HEK293 (cell line): ENCODE results near the gene DMKN.
A peak's percentile ranks its signal among the peaks of the same experiment; 100 is the strongest.

Source experiments
- CTCF ChIA-PET: fragments of 350-600 bp; formaldehyde crosslinking; extraction: SDS; loops from one replicate; lab custom pipeline; 2021; ENCODE audit warnings: antibody characterized with exemption; lab: Yijun Ruan, JAX
- POLR2A ChIA-PET: fragments of 300-600 bp; formaldehyde crosslinking; extraction: SDS; loops from one replicate; lab custom pipeline; 2020; ENCODE audit warnings: antibody characterized with exemption, inconsistent platforms; lab: Yijun Ruan, JAX
- H3K27ac ChIP-seq: fragments of 200-500 bp; sonication (Bioruptor generic); 2 replicates; pipeline ENCODE4 v1.5.1; 2014; ENCODE audit warnings: low read depth, low read length, control low read depth, inconsistent platforms; ENCODE audit errors: extremely low read depth
- H3K36me3 ChIP-seq, 2 experiments: fragments of 200-500 bp in 1 of 2; sonication (Bioruptor generic) in 1 of 2; 1 replicate in 1 of 2; 2 replicates in 1 of 2; pipeline ENCODE4 v1.5.1; 2014 to 2017; ENCODE audit warnings: inconsistent platforms in 2 of 2, low read length in 2 of 2; ENCODE audit not compliant: control insufficient read depth in 2 of 2, insufficient read depth in 1 of 2
- H3K4me1 ChIP-seq: fragments of 200-500 bp; sonication (Bioruptor generic); 2 replicates; pipeline ENCODE4 v1.5.1; 2014; ENCODE audit warnings: mild to moderate bottlenecking, low read length, inconsistent platforms; ENCODE audit not compliant: control insufficient read depth, insufficient read depth
- H3K4me3 ChIP-seq: 2 replicates; pipeline ENCODE4 v1.5.1; 2011; ENCODE audit warnings: low read depth, mild to moderate bottlenecking, control low read depth, low read length, moderate library complexity
- H3K9me3 ChIP-seq: fragments of 200-500 bp; sonication (Bioruptor generic); 2 replicates; pipeline ENCODE4 v1.5.1; 2014; ENCODE audit warnings: low read depth, low read length, inconsistent platforms; ENCODE audit not compliant: control insufficient read depth, insufficient read depth
- KLF8 ChIP-seq: fragments of 450-650 bp; formaldehyde crosslinking; IDR thresholded peaks from 2 replicates; pipeline ENCODE4 v1.5.1; 2016; ENCODE audit warnings: missing biosample characterization, missing genetic modification characterization
- REPIN1 ChIP-seq: fragments of 450-650 bp; formaldehyde crosslinking; IDR thresholded peaks from 2 replicates; pipeline ENCODE4 v1.5.1; 2017; ENCODE audit warnings: missing biosample characterization, missing genetic modification characterization, low read depth
- ZBTB8A ChIP-seq: fragments of 450-650 bp; formaldehyde crosslinking; IDR thresholded peaks from 2 replicates; pipeline ENCODE4 v1.5.1; 2016; ENCODE audit warnings: missing biosample characterization, missing genetic modification characterization
- ZNF155 ChIP-seq: fragments of 450-650 bp; formaldehyde crosslinking; IDR thresholded peaks from 2 replicates; pipeline ENCODE4 v1.5.1; 2016; ENCODE audit warnings: missing biosample characterization, missing genetic modification characterization
- ZNF175 ChIP-seq: fragments of 450-650 bp; formaldehyde crosslinking; IDR thresholded peaks from 2 replicates; pipeline ENCODE4 v1.5.1; 2016; ENCODE audit warnings: missing biosample characterization, missing genetic modification characterization
- ZNF221 ChIP-seq: fragments of 450-650 bp; formaldehyde crosslinking; IDR thresholded peaks from 2 replicates; pipeline ENCODE4 v1.5.1; 2017; ENCODE audit warnings: missing biosample characterization, missing genetic modification characterization, borderline replicate concordance
- ZNF335 ChIP-seq: fragments of 450-650 bp; formaldehyde crosslinking; conservative IDR thresholded peaks from 2 replicates; pipeline ENCODE4 v1.5.1; 2016; ENCODE audit warnings: missing biosample characterization, missing genetic modification characterization
- ZNF341 ChIP-seq: fragments of 450-650 bp; formaldehyde crosslinking; IDR thresholded peaks from 2 replicates; pipeline ENCODE4; 2016; ENCODE audit warnings: low read depth, missing biosample characterization, missing genetic modification characterization
- ZNF473 ChIP-seq: fragments of 450-650 bp; formaldehyde crosslinking; IDR thresholded peaks from 2 replicates; pipeline ENCODE4 v1.5.1; 2017; ENCODE audit warnings: missing biosample characterization, missing genetic modification characterization
- ZNF501 ChIP-seq: fragments of 450-650 bp; formaldehyde crosslinking; IDR thresholded peaks from 2 replicates; pipeline ENCODE4 v1.5.1; 2016; ENCODE audit warnings: missing biosample characterization, missing genetic modification characterization
- ZNF561 ChIP-seq: fragments of 450-650 bp; IDR thresholded peaks from 2 replicates; pipeline ENCODE4 v1.5.1; 2018; ENCODE audit warnings: missing biosample characterization, missing genetic modification characterization, borderline replicate concordance
- ZNF621 ChIP-seq: fragments of 450-650 bp; formaldehyde crosslinking; IDR thresholded peaks from 2 replicates; pipeline ENCODE4 v1.5.1; 2017; ENCODE audit warnings: missing biosample characterization, missing genetic modification characterization
- ZNF654 ChIP-seq: fragments of 450-650 bp; formaldehyde crosslinking; IDR thresholded peaks from 2 replicates; pipeline ENCODE4 v1.5.1; 2016; ENCODE audit warnings: low read depth, missing biosample characterization, missing genetic modification characterization
- ZNF677 ChIP-seq: fragments of 450-650 bp; IDR thresholded peaks from 2 replicates; pipeline ENCODE4 v1.5.0; 2018; ENCODE audit warnings: missing biosample characterization, mild to moderate bottlenecking, missing genetic modification characterization, moderate library complexity
- TF ChIP-seq, protein P1 (sequence below): fragments of 450-650 bp; formaldehyde crosslinking; IDR thresholded peaks from 2 replicates; pipeline ENCODE4 v1.5.0; 2017; ENCODE audit warnings: missing biosample characterization, missing genetic modification characterization, borderline replicate concordance
- TF ChIP-seq, protein P2 (sequence below): fragments of 450-650 bp; formaldehyde crosslinking; IDR thresholded peaks from 2 replicates; pipeline ENCODE4 v1.5.1; 2016; ENCODE audit warnings: missing biosample characterization, missing genetic modification characterization
- TF ChIP-seq, protein P3 (sequence below): fragments of 450-650 bp; formaldehyde crosslinking; IDR thresholded peaks from 2 replicates; pipeline ENCODE4 v1.5.1; 2016; ENCODE audit warnings: missing biosample characterization, missing genetic modification characterization
- TF ChIP-seq, protein P4 (sequence below): fragments of 450-650 bp; formaldehyde crosslinking; IDR thresholded peaks from 2 replicates; pipeline ENCODE4 v1.5.1; 2017; ENCODE audit warnings: missing biosample characterization, missing genetic modification characterization
- TF ChIP-seq, protein P5 (sequence below): fragments of 450-650 bp; formaldehyde crosslinking; IDR thresholded peaks from 2 replicates; pipeline ENCODE4 v1.5.1; 2016; ENCODE audit warnings: missing biosample characterization, missing genetic modification characterization

DMKN gene

DNA sequence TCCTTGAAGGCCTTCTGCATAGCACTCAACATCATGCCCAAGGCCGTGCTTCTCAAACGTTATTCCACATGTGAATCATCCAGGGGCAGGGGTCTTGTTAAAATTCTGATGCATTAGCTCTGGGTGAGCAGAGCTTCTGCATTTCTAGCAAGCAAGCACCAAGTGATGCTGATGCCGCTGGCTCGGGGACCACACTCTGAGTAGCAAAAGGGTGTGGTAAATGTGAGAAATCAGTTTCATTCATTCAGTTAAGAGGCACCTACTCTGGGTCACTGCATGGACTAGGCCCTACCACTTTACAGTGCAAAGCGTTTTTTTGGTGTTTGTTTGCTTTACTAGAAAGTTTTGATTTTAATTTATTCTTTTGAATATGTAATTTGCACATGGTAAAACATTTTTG is 30.4 kb downstream of the DMKN start:
- Histone ChIP-seq H3K27ac (no peak overlapping the region), H3K4me3 (no peak overlapping the region), H3K36me3 (no peaks in the 10 kb centered on the region; a peak in 1 of 3 replicates), H3K9me3 (peaks cover 3% of the 10 kb centered on the region; the same call in 1 of the 2 replicates)
- POLR2A ChIA-PET: no interaction called here
- TF ChIP-seq ZNF221 (tag by site-specific recombination) (no peak), ZNF473 (tag by site-specific recombination) (no peak), REPIN1 (no peak), ZNF335 (tag by site-specific recombination) (no peak), ZNF677 (tag by site-specific recombination) (no peak), ZNF621 (no peak), ZNF155 (no peak), ZBTB8A (no peak), ZNF561 (tag by site-specific recombination) (no peak)
- TF ChIP-seq, protein P1, sequence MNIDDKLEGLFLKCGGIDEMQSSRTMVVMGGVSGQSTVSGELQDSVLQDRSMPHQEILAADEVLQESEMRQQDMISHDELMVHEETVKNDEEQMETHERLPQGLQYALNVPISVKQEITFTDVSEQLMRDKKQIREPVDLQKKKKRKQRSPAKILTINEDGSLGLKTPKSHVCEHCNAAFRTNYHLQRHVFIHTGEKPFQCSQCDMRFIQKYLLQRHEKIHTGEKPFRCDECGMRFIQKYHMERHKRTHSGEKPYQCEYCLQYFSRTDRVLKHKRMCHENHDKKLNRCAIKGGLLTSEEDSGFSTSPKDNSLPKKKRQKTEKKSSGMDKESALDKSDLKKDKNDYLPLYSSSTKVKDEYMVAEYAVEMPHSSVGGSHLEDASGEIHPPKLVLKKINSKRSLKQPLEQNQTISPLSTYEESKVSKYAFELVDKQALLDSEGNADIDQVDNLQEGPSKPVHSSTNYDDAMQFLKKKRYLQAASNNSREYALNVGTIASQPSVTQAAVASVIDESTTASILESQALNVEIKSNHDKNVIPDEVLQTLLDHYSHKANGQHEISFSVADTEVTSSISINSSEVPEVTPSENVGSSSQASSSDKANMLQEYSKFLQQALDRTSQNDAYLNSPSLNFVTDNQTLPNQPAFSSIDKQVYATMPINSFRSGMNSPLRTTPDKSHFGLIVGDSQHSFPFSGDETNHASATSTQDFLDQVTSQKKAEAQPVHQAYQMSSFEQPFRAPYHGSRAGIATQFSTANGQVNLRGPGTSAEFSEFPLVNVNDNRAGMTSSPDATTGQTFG (tag by site-specific recombination): no peak
- TF ChIP-seq, protein P2, sequence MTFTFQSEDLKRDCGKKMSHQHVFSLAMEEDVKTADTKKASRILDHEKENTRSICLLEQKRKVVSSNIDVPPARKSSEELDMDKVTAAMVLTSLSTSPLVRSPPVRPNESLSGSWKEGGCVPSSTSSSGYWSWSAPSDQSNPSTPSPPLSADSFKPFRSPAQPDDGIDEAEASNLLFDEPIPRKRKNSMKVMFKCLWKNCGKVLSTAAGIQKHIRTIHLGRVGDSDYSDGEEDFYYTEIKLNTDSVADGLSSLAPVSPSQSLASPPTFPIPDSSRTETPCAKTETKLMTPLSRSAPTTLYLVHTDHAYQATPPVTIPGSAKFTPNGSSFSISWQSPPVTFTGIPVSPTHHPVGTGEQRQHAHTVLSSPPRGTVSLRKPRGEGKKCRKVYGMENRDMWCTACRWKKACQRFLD (tag by site-specific recombination): no peak
- TF ChIP-seq, protein P3, sequence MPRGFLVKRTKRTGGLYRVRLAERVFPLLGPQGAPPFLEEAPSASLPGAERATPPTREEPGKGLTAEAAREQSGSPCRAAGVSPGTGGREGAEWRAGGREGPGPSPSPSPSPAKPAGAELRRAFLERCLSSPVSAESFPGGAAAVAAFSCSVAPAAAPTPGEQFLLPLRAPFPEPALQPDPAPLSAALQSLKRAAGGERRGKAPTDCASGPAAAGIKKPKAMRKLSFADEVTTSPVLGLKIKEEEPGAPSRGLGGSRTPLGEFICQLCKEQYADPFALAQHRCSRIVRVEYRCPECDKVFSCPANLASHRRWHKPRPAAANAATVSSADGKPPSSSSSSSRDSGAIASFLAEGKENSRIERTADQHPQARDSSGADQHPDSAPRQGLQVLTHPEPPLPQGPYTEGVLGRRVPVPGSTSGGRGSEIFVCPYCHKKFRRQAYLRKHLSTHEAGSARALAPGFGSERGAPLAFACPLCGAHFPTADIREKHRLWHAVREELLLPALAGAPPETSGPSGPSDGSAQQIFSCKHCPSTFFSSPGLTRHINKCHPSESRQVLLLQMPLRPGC (tag by site-specific recombination): no peak
- TF ChIP-seq, protein P4, sequence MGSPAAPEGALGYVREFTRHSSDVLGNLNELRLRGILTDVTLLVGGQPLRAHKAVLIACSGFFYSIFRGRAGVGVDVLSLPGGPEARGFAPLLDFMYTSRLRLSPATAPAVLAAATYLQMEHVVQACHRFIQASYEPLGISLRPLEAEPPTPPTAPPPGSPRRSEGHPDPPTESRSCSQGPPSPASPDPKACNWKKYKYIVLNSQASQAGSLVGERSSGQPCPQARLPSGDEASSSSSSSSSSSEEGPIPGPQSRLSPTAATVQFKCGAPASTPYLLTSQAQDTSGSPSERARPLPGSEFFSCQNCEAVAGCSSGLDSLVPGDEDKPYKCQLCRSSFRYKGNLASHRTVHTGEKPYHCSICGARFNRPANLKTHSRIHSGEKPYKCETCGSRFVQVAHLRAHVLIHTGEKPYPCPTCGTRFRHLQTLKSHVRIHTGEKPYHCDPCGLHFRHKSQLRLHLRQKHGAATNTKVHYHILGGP (tag by site-specific recombination): no peak
- TF ChIP-seq, protein P5, sequence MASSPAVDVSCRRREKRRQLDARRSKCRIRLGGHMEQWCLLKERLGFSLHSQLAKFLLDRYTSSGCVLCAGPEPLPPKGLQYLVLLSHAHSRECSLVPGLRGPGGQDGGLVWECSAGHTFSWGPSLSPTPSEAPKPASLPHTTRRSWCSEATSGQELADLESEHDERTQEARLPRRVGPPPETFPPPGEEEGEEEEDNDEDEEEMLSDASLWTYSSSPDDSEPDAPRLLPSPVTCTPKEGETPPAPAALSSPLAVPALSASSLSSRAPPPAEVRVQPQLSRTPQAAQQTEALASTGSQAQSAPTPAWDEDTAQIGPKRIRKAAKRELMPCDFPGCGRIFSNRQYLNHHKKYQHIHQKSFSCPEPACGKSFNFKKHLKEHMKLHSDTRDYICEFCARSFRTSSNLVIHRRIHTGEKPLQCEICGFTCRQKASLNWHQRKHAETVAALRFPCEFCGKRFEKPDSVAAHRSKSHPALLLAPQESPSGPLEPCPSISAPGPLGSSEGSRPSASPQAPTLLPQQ (tag by site-specific recombination): no peak
- TF ChIP-seq, all 188 proteins: peak for 0
- CTCF ChIA-PET: interaction anchor here (1.1 kb wide), 1 partner anchor 12 kb away, joined by 6 read pairs; no protein-coding TSS in a partner anchor
- H3K4me1 ChIP-seq: peaks cover 20% of the 10 kb centered on the region

DNA sequence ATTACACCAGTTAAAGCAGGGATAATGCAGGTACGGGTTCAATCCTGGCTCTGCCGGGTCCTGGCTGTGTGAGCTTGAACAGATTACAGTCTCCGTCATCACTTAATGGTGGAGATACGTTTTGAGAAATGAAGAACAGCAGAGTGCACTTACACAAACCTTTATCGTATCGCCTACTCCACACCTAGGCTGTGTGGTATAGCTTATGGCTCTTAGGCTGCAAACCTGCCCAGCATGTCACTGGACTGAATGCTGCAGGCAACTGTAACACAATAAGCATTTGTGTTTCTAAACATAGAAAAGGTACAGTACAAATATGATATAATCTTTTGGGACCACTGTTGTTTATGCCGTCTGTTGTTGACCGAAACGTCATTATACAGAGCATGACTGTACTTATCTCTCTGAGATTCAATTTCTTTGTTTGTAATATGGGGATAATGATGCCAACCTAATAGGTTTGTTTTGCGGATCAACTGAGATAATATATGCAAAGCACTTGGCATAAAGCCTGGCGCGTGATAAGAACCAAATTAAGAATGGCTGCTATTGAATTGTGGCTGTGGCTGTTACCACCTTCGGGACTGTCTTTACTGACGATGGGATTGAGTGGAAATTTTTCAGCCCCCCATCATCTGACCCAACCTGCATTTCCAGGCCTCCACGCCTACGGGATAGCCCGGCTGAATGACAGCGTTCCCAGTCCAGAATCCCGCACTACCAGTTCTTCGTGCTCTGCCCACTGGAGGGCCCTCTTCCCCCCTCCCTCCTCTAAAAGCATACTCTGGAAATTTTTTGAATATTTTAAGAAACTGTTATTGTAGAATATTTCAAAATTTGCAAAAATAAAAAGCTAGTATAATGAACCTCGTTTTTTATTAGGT is 34.4 kb downstream of the DMKN start:
- no peak overlapping the region for H3K4me3 ChIP-seq
- H3K36me3 ChIP-seq: no peaks in the 10 kb centered on the region; a peak in 1 of 3 replicates
- H3K9me3 ChIP-seq: peaks cover 3% of the 10 kb centered on the region; the same call in 1 of the 2 replicates
- TF ChIP-seq ZNF501 (tag by site-specific recombination): no peak
- TF ChIP-seq KLF8 (tag by site-specific recombination): no peak
- TF ChIP-seq ZNF341: peak; percentile 58
- no peak for TF ChIP-seq ZNF654 (tag by site-specific recombination)
- TF ChIP-seq ZNF175 (tag by site-specific recombination): no peak
- CTCF ChIA-PET: interaction anchor here (0.6 to 2.7 kb wide), 16 partner anchors 9 to 1499 kb away, joined by 3 to 17 read pairs (median 3); no protein-coding TSS in a partner anchor
- POLR2A ChIA-PET: no interaction called here
- peak overlapping the region; percentile 63; the same call in 1 of the 2 replicates for H3K27ac ChIP-seq
- H3K4me1 ChIP-seq: peaks cover 13% of the 10 kb centered on the region
